MM.1S (cell line): ENCODE measurements around the gene THRB.

Experiments used
- EZH2 ChIP-seq: fragments of 300-600 bp; sonication (generic); optimal IDR thresholded peaks from 2 replicates; pipeline ENCODE3; 2017; ENCODE audit warnings: low read depth, mild to moderate bottlenecking, antibody characterized with exemption, low read length, mixed read lengths
- EZH2phosphoT487 ChIP-seq: fragments of 300-600 bp; sonication (generic); IDR thresholded peaks from 2 replicates; pipeline ENCODE4 v1.6.1; 2018; ENCODE audit warnings: antibody characterized with exemption, low read length

GRCh38 chr3:24202071-24202470, 292.6 kb downstream of the THRB start:
- no peak for TF ChIP-seq EZH2
- no peak for TF ChIP-seq EZH2phosphoT487
